ENCODE measurements around the gene TRERF1. TPM values are rescaled to one million over a fixed set of nuclear protein-coding genes. Genes with fewer than 3 reads are reported as not detected.
A peak's percentile ranks its signal among the peaks of the same experiment; 100 is the strongest.

TRERF1 gene
- polyA plus RNA-seq, 3 donors = 0.58 to 10.0 (median 2.0) TPM

GRCh38 chr6:42370323-42370985 lies 81.3 kb downstream of the TRERF1 start:
- H3K9me3 Mint-ChIP-seq = no peaks in the 10 kb centered on the region
- Histone ChIP-seq H3K4me3 (replicated peaks in 1 of 3; ENCODE audit: low read depth in 2 of 3, low read length in 3 of 3) (no peak overlapping the region), H3K4me2 (replicated peaks; ENCODE audit: extremely low read depth, low read length, poor library complexity, severe bottlenecking) (no peak overlapping the region), H2AFZ (ENCODE audit: insufficient read depth, low read depth, low read length, poor library complexity, severe bottlenecking) (no peak overlapping the region), H3K79me2 (ENCODE audit: insufficient read depth, low read length) (peaks cover 83% of the 10 kb centered on the region), H3K9me3 (replicated peaks in 1 of 2; ENCODE audit: control insufficient read depth in 1 of 2, insufficient read depth in 1 of 2, low read length in 2 of 2) (no peaks in the 10 kb centered on the region), H3K36me3 (replicated peaks in 1 of 2; ENCODE audit: control insufficient read depth in 1 of 2, insufficient read depth in 2 of 2, low read length in 2 of 2) (no peaks in the 10 kb centered on the region), H4K20me1 (ENCODE audit: insufficient read depth, low read length) (no peaks in the 10 kb centered on the region), H3K27ac (ENCODE audit: low read depth in 1 of 2, low read length in 2 of 2) (peak overlapping the region in 1 of 2 donors; percentile 98), H3K27me3 (ENCODE audit: control insufficient read depth in 2 of 2, insufficient read depth in 2 of 2, low read length in 2 of 2) (no peaks in the 10 kb centered on the region), H3K4me1 (ENCODE audit: control insufficient read depth in 1 of 2, insufficient read depth in 2 of 2, low read length in 2 of 2) (peaks cover 87 to 99% of the 10 kb centered on the region in 2 donors), H3K9ac (ENCODE audit: insufficient read depth, low read length, poor library complexity, severe bottlenecking) (no peak overlapping the region)
- peak overlapping the region; percentile 11 to 82 (median 63) for H3K27ac Mint-ChIP-seq
- H3K36me3 Mint-ChIP-seq = peaks cover 5 to 13% of the 10 kb centered on the region in 2 donors
- intact Hi-C loops (cut with micrococcal nuclease) = no loop called here
- no peaks in the 10 kb centered on the region for H3K27me3 Mint-ChIP-seq (ENCODE audit: low read depth in 3 of 3)
- no peak for TF ChIP-seq CTCF (IDR thresholded peaks at IDR 0.05)
- no peak overlapping the region for H3K4me3 Mint-ChIP-seq
- DNase-seq = no peak
- peaks cover 91% of the 10 kb centered on the region for H3K4me1 Mint-ChIP-seq
- WGBS (ENCODE audit: insufficient coverage) = 96% methylated on average over 3 of the region's 3 CpGs

- intact Hi-C loops (cut with micrococcal nuclease) = loop anchor here (5.0 to 10.0 kb wide), 3 partner anchors 37 to 83 kb away; partner anchors contain the start of gene TRERF1 (in 1 of the 2)
- DNase-seq = peak in 1 of 3 donors; percentile 29
- H3K36me3 ChIP-seq (replicated peaks in 1 of 2; ENCODE audit: control insufficient read depth in 1 of 2, insufficient read depth in 2 of 2, low read length in 2 of 2) = no peaks in the 10 kb centered on the region
- H3K27ac ChIP-seq (ENCODE audit: low read depth in 1 of 2, low read length in 2 of 2) = peak overlapping the region; percentile 35 to 98
- Mint-ChIP-seq H3K4me3 (peak overlapping the region in 1 of 2 donors; percentile 28), H3K36me3 (peaks cover 5 to 13% of the 10 kb centered on the region in 2 donors), H3K27me3 (ENCODE audit: low read depth in 3 of 3) (no peaks in the 10 kb centered on the region), H3K4me1 (peaks cover 93% of the 10 kb centered on the region), H3K9me3 (no peaks in the 10 kb centered on the region), H3K27ac (peak overlapping the region; percentile 41 to 99 (median 84))
- no peak overlapping the region for H3K9ac ChIP-seq (ENCODE audit: insufficient read depth, low read length, poor library complexity, severe bottlenecking)
- H2AFZ ChIP-seq (ENCODE audit: insufficient read depth, low read depth, low read length, poor library complexity, severe bottlenecking) = no peak overlapping the region
- H3K9me3 ChIP-seq (replicated peaks in 1 of 2; ENCODE audit: control insufficient read depth in 1 of 2, insufficient read depth in 1 of 2, low read length in 2 of 2) = no peaks in the 10 kb centered on the region
- no peaks in the 10 kb centered on the region for H3K27me3 ChIP-seq (ENCODE audit: control insufficient read depth in 2 of 2, insufficient read depth in 2 of 2, low read length in 2 of 2)
- H4K20me1 ChIP-seq (ENCODE audit: insufficient read depth, low read length) = no peaks in the 10 kb centered on the region
- peaks cover 87 to 99% of the 10 kb centered on the region in 2 donors for H3K4me1 ChIP-seq (ENCODE audit: control insufficient read depth in 1 of 2, insufficient read depth in 2 of 2, low read length in 2 of 2)
- WGBS (ENCODE audit: insufficient coverage) = 44% methylated on average over 2 of the region's 2 CpGs
- TF ChIP-seq CTCF (IDR thresholded peaks at IDR 0.05) = no peak
- H3K79me2 ChIP-seq (ENCODE audit: insufficient read depth, low read length) = peaks cover 82% of the 10 kb centered on the region
- H3K4me2 ChIP-seq (replicated peaks; ENCODE audit: extremely low read depth, low read length, poor library complexity, severe bottlenecking) = peak overlapping the region; percentile 16
- no peak overlapping the region for H3K4me3 ChIP-seq (replicated peaks in 1 of 3; ENCODE audit: low read depth in 2 of 3, low read length in 3 of 3)
Measured at GRCh38 chr6:42369568-42369967, 82.2 kb downstream of the TRERF1 start.
